GOT3 (cell line): Measurements from ENCODE around the gene NUCB2.

Experiments used
- DNase-seq: peaks from one replicate; lab custom pipeline; 2025; ENCODE audit warnings: mixed read lengths; lab: John Stamatoyannopoulos, UW

NUCB2 gene

DNA sequence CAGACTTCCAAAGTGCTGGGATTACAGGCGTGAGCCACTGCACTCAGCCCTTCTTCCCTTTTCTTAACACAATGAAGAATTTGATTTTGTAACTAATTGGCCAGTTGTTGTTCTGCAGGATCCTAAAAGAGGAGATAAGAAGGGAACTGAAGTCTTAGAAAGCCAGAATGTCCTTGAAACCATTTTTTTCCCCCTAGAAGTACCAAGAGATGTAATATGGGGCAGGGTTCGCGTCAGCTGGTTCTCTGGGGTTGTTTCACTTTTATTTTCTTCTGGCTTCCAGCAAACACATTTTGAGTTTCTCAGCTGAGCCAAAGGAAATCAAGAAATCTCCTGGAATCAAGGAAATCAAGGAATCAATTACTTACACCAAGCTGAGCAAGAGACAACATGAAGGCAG is 7.6 kb upstream of the NUCB2 start:
- no peak for DNase-seq

DNA sequence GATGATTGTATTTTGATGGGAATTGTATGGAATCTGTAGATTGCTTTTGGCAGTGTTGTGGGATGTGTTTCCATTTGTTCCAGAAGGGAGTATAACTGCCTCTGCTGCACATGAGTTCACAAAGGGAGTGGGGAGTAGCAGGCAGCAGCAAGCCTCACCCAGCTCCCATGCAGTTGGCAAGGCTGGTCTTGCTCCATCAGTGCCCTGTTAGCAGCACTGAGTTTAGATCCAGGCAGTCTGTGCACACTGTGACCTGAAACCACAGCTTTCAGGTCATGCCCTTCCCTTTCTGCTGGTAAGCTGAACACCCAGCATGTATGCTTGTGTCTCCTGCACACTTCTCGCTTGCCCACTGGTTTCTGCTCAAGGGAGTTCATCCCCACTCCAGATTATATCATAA is 3.7 kb upstream of the NUCB2 start:
- DNase-seq: no peak

DNA sequence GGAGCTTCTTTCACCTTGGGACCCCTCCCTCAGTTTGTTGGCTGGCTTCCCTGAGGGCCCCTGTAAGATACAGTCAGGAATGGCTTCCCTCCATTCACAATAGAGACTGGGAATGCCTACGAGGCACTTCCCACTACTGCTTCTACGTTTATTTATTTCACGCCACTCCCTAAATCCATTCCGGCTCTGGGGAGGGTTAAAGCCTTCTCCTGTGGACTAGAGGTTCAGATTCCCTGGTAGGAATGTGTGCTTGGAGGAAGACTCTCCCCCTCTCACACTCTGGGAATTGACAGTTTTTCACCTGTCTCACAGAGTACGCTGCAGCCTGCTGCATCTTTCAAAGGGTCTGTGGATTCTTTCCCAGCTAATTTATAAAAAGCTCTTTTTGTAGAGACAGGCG is 3.3 kb upstream of the NUCB2 start:
- no peak for DNase-seq

DNA sequence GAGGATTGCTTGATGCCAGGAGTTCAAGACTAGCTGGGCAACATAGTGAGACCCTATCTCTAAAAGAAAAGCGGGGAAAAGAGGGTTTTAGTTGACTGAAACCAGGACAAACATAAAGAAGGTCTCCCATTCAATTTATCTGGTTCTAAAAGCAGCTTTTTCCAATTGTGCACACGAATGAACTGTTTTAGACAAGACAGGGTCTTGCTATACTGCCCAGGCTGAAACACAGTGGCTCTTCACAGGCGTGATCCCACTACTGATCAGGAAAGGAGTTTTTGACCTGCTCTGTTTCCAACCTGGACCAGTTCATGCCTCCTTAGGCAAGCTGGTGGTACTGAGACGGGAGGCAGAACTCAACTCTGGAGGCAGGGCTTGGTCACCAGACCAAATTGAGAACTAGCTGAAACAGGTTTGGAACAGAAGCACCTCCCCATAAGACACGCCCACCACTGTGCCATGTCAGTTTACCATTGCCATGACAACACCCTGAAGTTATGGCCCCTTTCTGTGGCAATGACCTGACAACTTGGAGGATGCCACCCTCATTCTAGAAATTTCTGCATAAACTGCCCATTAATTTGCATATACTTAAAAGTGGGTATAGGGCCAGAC is 2.8 kb upstream of the NUCB2 start:
- no peak for DNase-seq

DNA sequence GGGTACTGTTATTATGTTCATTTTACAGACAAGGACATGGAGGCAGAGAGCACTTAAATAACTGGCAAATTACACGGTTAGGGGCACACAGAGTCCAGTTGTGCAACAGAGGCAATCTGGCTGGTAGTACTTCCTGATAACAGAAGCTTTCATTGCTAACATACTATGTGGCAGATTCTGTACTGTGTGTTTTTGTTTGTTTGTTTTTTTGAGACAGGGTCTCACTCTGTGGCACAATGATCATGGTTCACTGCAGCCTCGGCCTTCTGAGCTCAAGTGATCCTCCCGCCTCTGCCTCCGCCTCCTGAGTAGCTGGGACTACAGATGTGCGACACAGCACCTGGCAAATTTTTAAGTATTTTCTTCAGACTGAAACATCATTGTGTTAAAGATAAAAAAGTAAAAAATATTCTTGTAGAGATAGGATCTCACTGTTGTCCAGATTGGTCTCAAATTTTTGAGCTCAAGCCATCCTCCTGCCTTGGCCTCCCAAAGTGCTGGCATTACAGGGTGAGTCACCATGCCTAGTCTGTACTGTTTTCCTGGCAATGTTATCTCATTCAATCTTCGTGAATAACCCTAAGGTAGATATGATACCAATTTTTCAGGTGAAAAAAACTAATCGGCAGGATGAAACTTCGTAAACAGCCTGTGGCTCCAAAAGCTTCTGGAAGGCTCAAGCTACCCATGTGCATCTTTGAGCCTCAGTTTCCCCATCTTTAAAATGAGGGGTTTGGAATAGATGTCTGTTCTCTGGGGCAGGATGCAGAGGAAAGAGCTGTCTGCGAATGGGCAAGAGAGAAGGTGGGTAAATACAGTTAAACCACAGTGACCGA is 921 bp upstream of the NUCB2 start:
- DNase-seq: no peak

DNA sequence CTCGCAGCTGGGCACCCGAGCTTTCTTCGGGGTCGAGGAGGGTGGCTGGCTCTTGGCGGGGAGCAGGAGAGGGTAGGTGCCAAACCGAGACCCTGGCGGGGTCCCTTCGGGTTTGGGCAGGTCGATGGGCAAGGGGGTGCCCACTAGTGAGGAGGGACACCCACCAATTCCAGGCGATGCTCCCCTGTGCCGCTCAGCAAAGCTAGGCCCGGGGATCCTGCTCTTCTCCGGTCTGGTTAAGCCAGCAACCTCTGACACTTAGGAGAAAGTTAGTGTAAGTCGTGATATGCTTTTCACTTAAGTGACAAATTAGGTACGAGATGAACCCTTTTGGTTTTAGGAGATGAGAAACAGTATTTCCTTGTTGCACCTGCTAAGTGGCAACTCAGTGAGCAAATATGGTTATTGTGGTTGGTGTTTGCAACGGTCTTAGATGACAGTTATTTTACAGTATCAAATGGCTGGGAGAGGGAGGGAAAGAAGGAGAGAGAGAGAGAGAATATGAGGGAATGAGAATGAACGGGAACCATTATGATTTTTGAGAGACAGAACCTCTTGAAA is 565 bp downstream of the NUCB2 start:
- DNase-seq: no peak

DNA sequence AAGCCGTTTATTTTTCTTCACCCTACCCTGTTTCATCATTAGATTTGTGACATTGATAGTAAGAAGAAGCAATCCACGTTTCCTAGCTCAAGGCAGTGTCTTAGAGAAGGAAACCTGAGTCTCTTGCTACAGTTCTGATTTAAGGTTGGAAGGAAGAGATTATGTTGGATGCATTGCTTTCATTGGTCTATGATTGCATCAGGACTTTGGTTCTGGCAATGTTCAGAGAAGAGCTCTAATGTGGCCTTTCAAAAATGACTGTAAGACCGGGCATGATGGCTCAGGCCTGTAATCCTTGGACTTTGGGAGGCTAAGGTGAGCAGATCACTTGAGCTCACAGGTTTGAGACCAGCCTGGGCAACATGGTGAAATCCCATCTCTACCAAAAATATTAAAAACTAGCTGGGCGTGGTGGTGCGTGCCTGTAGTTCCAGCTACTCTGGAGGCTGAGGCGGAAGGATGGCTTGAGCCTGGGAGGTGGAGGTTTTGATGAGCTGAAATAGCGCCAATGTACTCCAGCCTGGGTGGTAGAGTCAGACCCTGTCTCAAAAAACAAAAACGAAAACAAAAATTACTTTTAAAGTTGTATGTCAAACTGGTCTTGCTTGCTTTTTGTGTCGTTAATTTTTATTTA is 4.1 kb downstream of the NUCB2 start:
- DNase-seq: no peak

DNA sequence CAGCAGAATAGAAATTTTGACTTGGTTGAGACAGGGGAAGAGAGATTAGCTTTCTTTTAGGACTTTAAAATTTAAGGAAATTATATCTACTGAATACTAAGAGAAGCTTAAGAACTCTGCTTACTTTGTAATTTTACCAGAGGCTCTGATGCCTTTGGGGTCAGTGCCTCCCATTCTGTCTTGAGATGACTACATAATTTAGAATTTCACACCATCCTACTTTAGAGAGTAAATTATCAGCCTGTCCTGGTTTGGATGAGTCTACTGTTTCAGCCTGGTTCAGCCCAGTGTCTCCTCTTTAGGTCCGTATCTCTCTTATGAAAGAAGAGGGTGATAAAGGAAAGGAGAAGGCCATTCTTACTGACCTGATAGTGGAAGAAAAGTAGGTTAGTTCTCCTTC is 9.8 kb downstream of the NUCB2 start:
- DNase-seq: no peak

DNA sequence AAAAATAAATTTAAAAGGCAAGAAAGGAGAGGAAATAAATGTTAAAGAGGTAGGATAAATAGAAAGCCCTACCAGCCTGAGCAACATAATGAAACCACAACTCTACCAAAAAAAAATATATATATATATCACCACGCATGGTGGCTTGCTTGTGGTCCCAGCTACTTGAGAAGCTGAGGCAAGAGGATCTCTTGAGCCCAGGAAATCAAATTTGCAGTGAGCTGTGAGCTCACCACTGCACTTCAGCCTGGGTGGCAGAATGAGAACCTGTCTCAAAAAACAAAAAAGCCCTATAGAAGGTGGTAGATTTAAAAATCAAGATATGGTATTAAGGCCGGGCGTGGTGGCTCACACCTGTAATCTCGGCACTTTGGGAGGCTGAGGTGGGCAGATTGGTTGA is 10.5 kb downstream of the NUCB2 start:
- DNase-seq: no peak

DNA sequence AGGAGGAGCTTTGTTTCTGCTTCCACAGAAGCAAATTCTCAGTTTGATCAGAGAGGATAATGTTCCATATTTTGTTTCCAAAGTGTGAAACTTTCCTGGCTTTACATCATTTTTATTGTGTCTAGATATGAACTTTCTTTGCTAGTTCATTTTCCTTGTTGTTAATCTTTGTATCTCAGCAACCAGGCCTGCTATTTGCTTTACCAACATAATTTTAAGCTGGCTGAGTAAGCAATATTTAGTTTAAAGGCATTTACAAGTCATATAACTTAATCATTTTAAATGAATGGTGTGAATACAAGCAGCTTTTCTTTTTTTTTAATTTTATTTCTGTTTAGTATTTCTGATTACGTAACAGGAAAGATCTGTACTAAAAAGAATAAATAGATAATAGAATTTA is 15.2 kb downstream of the NUCB2 start:
- DNase-seq: no peak

DNA sequence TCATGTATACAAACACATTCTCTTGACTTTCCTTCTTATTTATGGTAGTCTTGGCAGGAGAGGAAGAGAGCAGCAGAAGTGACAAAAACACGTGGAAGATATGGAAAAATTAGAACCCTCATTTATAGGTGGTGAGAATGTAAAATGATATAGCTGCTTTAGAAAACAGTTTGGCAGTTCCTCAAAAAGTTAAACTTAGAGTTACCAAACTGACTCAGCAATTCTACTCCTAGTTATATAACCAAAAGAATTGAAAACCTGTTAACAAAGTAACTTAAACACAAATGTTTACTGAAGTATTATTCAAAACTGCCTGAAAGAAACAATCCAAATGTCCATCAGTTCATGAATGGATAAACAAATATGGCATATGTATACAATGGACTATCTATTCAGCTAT is 16.8 kb downstream of the NUCB2 start:
- DNase-seq: no peak

DNA sequence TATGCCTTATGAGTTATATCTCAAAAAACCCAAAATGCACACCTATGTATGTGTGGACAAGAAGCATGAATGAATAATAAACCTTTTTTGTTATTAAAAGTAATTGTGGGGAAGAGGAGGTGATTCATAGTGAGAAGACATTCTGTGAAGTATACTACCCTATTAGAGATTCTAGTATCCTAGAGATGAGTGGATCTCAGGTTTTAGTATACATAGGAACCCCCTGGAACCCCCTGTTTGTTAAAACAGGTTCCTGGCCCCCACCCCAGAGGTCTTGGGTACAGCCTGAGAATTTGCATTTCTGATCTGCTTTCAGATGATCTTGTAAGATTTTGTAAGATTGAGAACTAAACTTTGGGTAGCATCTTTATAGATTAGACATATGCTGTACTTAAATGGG is 17.5 kb downstream of the NUCB2 start:
- DNase-seq: no peak

DNA sequence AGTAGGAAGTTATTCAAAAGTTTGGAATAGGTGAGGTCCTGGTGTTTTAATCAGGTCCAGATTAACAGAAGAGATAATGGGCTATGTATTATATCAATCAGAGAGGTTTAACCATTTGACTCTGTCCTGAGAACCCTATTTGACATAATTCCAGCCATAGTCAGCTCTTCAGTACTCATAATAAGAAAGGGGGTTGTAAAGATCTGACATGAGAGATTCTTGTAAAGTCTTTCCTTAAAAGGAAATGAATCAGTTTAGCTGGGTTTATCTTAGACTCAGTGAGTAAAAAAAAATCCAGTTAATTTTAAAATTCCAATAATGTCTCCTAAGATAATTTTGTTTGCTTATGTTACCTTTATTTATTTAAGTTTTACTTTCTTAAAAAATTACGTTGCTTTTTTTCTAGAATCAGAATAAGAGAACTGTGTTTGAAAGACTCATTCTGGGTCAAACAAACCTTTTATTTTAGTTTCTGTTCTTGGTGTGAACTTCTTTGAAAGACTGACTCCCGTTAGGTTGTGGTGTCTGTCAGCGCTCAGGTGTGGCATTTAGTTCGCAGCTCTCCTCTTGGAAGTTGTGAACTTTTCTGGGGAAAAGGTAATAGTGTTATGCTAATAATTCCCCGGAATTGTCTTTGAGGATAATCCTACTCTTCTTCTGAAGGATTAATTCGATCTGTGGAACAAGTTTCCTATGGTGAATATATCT is 20.5 kb downstream of the NUCB2 start:
- DNase-seq: no peak

DNA sequence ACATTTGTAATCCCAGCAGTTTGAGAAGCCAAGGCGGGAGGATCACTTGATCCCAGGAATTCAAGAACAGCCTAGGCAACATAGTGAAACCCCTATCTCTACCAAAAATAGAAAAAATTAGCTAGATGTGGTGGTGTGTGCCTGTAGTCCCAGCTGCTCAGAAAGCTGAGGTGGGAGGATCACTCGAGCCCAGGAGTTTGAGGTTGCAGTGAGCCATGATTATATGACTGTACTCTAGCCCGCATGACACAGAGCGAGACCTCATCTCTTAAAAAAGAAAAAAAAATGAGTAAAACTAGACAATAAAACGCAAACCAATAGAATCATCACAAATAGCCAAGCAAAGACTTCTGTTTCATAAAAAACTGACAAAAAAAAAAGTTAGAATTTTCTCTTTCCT is 21.8 kb downstream of the NUCB2 start:
- no peak for DNase-seq

DNA sequence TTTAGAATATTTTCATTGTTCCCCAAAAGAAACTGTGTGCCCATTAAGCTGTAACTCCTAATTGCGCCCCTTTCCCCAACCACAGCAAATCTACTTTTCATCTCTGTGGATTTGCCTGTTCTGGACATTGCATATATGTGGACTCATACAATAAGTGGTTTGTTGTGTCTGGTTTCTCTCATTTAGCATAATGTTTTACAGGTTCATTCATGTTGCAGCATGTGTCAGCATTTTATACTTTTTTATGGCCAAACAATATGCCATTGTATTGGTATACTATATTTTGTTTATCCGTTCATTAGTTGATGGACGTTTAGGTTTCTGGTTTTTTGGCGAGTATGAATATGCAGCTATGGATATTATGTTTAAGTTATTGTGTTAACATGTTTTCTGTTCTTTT is 23.8 kb downstream of the NUCB2 start:
- DNase-seq: no peak

DNA sequence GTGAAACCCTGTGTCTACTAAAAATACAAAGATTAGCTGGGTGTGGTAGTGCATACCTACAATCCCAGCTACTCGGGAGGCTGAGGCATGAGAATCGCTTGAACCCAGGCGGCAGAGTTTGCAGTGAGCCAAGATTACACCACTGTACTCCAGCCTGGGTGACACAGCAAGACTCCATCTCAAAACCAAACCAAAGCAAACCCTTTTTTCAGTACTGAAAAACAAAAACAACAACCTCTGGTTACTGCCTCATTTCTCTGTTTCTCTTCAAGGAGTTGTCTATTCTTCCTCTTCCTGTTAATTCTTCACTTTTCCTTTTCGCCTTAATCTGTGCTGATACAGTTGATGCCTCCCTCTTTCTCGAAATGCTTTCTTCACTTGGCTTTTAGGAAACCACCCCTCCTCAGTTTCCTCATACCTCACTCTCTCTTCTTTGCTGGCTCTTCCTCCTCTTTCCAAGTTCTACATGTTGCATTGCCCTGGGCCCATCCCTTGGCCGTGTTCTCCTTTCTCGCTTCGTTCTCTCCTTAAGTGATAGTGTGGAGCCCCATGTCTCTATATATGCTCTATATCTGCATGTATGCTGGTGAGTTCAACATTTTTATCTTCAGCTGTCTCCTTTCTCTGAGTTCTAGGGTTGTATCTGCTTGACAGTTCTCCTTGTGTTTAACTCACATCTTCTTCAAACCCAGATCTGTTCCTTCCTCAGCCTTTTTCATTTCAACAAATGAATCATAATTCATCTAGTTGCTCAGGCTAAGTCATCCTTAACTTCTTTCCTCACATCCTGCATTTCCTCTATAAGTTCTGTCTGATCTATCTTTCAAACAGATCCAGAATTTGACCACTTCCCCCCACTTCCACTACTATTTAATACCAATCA is 37.1 kb downstream of the NUCB2 start:
- no peak for DNase-seq

DNA sequence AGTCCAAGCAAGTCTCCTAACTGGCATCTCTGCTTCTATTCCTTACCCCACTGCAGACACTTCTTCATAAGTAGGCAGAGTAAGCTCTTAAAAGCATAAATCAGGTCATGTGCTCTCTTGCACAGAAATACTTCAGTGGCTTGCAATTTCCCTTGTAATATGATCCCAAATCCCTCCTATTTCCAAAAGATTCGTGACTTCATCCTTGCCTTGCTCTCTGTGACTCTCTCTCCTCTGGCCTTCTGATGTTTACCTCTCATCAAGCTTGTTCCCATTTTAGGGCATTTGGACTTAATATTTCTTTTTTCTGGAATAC is 37.7 kb downstream of the NUCB2 start:
- no peak for DNase-seq

DNA sequence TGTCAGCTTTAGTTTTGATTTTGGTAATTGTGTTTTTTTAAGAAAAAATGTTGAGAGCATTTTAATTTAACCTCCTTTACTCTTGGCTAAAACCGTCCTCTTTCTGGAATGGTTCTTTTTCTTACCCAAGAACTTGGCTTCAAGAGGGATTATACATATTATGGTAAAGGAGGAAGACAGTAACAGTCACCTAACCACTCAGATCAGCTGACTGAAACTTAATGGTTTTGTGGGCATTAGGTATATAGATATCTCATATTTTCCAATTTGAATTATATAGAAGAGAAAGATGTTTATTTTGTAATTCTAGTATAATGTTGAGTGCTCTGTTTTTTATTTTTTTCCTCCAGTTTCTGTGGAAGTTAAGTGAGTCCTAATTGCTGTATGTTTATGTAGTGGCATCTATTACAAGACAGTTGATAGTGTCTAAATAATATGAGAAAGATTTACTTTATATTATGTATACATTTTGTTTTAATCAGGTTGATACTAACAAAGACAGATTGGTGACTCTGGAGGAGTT is 38.4 kb downstream of the NUCB2 start:
- DNase-seq: no peak

DNA sequence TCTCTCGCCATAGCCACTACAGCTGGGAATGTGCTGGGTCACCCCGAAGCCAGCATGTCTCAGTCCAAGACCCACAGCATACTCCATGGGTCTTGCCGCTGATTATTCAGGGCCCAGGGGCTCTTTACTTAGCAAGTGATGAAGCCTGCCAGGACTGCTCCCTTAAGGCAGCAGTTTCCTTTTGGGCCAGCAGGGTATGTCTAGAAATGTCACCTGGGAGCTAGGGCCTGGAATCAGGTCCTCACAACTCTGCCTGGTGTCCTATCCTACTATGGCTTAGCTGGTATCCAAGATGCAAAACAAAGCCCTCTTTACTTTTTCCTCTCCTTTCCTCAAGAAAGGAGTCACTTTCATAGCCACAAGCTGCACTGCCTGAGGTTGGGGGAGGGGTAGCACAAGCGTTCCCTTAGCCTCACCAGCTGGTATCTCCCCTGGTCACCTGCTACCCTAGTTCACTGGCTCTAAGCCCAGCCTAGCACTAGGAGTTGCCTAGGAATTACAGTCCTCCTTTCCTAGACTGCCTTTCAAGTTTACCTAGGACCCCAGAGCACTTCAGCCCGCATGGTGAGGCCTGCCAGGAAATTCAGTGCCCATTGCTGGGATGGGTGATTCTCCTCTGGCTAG is 52.4 kb downstream of the NUCB2 start:
- no peak for DNase-seq

DNA sequence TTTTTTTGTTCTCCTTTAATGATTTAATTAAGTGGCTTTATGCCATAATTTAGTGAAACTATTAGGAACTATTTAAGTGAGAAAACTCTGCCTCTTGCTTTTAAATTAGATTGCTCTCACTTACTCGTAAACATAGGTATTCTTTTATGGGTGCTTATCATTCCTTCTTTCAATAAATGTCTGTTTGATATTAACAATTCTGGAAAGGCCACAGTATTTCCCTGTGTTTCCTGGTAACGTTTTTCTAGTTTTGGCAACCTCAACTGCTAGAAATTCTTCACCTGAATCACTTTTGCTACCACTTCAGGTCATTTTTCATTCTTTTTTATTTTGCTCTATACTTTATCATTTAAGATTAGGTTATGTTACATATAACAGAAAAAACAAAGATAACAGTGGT is 55.1 kb downstream of the NUCB2 start:
- no peak for DNase-seq
